Astrocyte (in vitro differentiated cells and primary cell): ENCODE data around the gene FHL1.

Experiments used
- EZH2 ChIP-seq: IDR thresholded peaks from 2 replicates; pipeline ENCODE4 v1.6.1; 2012; ENCODE audit warnings: mild to moderate bottlenecking, low read length, inconsistent platforms; ENCODE audit not compliant: insufficient read depth
- TF ChIP-seq, protein P1 (sequence below): IDR thresholded peaks from 2 replicates; pipeline ENCODE4 v1.5.1; 2011; ENCODE audit warnings: low read depth, mild to moderate bottlenecking, inconsistent platforms, low read length, moderate library complexity; ENCODE audit not compliant: insufficient read depth

GRCh38 chrX:136183172-136183571, 35.8 kb downstream of the FHL1 start:
- TF ChIP-seq, protein P1, sequence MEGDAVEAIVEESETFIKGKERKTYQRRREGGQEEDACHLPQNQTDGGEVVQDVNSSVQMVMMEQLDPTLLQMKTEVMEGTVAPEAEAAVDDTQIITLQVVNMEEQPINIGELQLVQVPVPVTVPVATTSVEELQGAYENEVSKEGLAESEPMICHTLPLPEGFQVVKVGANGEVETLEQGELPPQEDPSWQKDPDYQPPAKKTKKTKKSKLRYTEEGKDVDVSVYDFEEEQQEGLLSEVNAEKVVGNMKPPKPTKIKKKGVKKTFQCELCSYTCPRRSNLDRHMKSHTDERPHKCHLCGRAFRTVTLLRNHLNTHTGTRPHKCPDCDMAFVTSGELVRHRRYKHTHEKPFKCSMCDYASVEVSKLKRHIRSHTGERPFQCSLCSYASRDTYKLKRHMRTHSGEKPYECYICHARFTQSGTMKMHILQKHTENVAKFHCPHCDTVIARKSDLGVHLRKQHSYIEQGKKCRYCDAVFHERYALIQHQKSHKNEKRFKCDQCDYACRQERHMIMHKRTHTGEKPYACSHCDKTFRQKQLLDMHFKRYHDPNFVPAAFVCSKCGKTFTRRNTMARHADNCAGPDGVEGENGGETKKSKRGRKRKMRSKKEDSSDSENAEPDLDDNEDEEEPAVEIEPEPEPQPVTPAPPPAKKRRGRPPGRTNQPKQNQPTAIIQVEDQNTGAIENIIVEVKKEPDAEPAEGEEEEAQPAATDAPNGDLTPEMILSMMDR = no peak
- no peak for TF ChIP-seq EZH2
